Psoas muscle (tissue), 8 donors: ENCODE measurements around the gene SSBP4. TPM values are rescaled to one million over a fixed set of nuclear protein-coding genes. Genes with fewer than 3 reads are reported as not detected.
"Not testable (repeated sequence)": the region's sequence is repeated elsewhere in the genome, so short reads cannot be mapped to it uniquely, and the experiment has no call there.

ENCODE experiments used
- ATAC-seq, 4 donors: fragments of 200-7000 bp; cut with Tn5 transposase; one replicate each; pipeline ENCODE4 v1.9.1; 2020; ENCODE audit warnings: moderate library complexity in 3 of 4, mild to moderate bottlenecking in 2 of 4
- DNase-seq, 2 donors: peaks; one replicate each; pipeline ENCODE4 v3.0.0-alpha.2; 2020
- H3K27ac ChIP-seq: fragments of 200-600 bp; one replicate; pipeline ENCODE4 v1.8.0; 2022
- H3K27me3 ChIP-seq, 3 donors: fragments of 200-600 bp in 1 of 3; one replicate each; pipeline versions ENCODE4 v1.6.1 to v1.8.0; 2013 to 2022; ENCODE audit warnings: low read length in 2 of 3, mild to moderate bottlenecking in 2 of 3, moderate library complexity in 1 of 3; ENCODE audit not compliant: insufficient read depth in 3 of 3
- H3K36me3 ChIP-seq, 2 donors: fragments of 200-600 bp in 1 of 2; one replicate each; pipeline versions ENCODE4 v1.6.1 to v1.8.0; 2013 to 2022; ENCODE audit warnings: low read depth in 1 of 2, mild to moderate bottlenecking in 1 of 2, moderate library complexity in 1 of 2; ENCODE audit not compliant: insufficient read depth in 1 of 2
- H3K4me1 ChIP-seq: fragments of 200-600 bp; one replicate; pipeline ENCODE4 v1.8.0; 2022
- H3K4me3 ChIP-seq: fragments of 200-600 bp; one replicate; pipeline ENCODE4 v1.8.0; 2022; ENCODE audit warnings: mild to moderate bottlenecking
- H3K9me3 ChIP-seq: fragments of 200-600 bp; one replicate; pipeline ENCODE4 v1.8.0; 2022
- WGBS, 3 donors: extraction: QIAGEN DNeasy Blood & Tissue Kit; methylation state at CpG; one replicate each; pipeline versions ENCODE4 v1.1.6 to v1.1.7; 2013; 5-methylcytosine and 5-hydroxymethylcytosine counted together
- intact Hi-C, 2 donors: fragments of 100-400 bp; cut with DNase I; formaldehyde crosslinking; loops; one replicate each; pipeline versions ENCODE4 v1.11.0 to v1.14.2; 2022
- polyA plus RNA-seq, 3 donors: library from polyadenylated mRNA; stranded (reverse); fragments of 200-250 nt; gene quantifications; one replicate each; pipeline ENCODE4 v1.2.3, GENCODE V29; 2013
- total RNA-seq, 4 donors: library from RNA; stranded (reverse); fragmentation: NEBNext Ultra II Directional in 2 of 4; extraction: Animal tissue kit (Norgen Biotek cat#: 25700) in 2 of 4; gene quantifications; one replicate each; pipeline versions ENCODE4 v1.2.1 to v1.2.4, GENCODE V29; 2021 to 2023
- TF ChIP-seq, protein P1 (sequence below): fragments of 200-600 bp; IDR thresholded peaks from one replicate; pipeline ENCODE4 v1.8.0; 2022; ENCODE audit warnings: antibody characterized with exemption
- donor health status: healthy with polysubstance abuse.
- donor health status: DM: no; HTN: no; CAD: no; lungs with moderate emphysema.
- donor health status: Bipolar disorder and iron deficiency.
- donor health status: healthy.
- donor health status: DM: yes; HTN: yes; CAD: no.
- donor health status: DM: no; HTN: no; CAD: no.
- donor health status: DM: no; HTN: no; CAD: no.
- donor health status: DM: yes; HTN: yes; CAD: no.

SSBP4 gene
- total and polyA plus RNA-seq, 7 donors: 25.8 to 46.1 (median 29.3) TPM

DNA sequence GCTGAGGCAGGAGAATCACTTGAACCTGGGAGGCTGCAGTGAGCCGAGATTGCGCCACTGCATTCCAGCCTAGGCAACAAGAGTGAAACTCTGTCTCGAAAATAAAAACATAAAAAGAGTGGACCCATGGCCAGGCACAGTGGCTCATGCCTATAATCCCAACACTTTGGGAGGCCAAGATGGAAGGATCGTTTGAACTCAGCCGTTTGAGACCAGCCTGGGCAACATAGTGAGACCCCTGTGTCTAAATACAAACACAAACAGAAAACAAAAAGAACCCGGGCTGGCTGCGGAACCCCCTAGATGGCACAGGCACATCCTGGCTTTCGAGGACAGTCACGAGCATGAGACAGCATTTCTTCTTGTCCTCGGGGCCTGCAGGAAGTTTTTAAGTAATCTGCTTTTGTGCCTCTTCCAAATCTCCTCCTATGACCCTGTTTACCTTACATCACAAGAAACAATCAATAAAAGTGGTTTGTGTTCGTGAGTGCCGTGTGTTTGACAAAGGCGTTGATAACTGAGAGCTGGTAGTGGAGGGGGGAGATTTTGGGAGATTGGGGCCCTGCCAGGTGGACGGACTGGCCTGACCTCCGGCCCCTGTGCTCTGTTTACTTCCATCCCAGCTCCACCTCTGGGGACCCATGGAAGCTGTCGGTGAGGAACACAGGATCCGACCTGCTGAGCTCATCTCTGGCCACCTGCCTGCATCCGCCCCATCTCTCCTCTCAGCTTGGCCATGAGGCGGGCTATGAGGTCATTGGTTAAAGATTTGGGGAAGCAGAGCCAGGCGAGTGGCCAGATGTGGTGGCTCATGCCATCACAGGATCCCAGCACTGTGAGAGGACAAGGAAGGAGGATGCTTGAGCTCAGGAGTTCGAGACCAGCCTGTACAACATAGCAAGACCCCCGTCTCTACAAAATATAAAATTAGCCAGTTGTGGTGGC is 39.1 kb upstream of the SSBP4 start:
- 23 to 31% (median 24%) methylated on average over 22 of the region's 22 CpGs for WGBS, 3 donors
- intact Hi-C loops: no loop called here
- Histone ChIP-seq H3K4me1 (peaks cover 16% of the 10 kb centered on the region), H3K27me3 (peaks cover 0 to 6% (median 0%) of the 10 kb centered on the region in 3 donors), H3K9me3 (no peaks in the 10 kb centered on the region), H3K36me3 (no peaks in the 10 kb centered on the region), H3K4me3 (no peak overlapping the region), H3K27ac (peak overlapping the region; percentile 73)
- TF ChIP-seq, protein P1, sequence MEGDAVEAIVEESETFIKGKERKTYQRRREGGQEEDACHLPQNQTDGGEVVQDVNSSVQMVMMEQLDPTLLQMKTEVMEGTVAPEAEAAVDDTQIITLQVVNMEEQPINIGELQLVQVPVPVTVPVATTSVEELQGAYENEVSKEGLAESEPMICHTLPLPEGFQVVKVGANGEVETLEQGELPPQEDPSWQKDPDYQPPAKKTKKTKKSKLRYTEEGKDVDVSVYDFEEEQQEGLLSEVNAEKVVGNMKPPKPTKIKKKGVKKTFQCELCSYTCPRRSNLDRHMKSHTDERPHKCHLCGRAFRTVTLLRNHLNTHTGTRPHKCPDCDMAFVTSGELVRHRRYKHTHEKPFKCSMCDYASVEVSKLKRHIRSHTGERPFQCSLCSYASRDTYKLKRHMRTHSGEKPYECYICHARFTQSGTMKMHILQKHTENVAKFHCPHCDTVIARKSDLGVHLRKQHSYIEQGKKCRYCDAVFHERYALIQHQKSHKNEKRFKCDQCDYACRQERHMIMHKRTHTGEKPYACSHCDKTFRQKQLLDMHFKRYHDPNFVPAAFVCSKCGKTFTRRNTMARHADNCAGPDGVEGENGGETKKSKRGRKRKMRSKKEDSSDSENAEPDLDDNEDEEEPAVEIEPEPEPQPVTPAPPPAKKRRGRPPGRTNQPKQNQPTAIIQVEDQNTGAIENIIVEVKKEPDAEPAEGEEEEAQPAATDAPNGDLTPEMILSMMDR: no peak
- ATAC-seq: peak; percentile 86 to 92 (median 90)
- DNase-seq: peak; percentile 93 to 95

DNA sequence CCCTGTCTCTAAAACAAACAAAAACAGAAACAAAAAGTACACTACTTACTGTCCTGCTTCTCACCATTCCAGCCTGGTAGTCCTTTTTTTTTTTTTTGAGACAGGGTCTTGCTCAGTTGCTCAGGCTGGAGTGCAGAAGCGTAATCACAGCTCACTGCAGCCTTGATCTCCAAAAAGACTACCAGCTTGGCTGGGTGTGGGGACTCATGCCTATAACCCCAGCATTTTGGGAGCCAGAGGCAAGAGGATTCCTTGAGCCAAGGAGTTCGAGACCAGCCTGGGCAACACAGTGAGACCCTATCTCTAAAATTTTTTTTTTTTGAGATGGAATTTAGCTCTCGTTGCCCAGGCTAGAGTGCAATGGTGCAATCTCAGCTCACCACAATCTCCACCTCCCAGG is 38.4 kb upstream of the SSBP4 start:
- peak overlapping the region; percentile 73 for H3K27ac ChIP-seq
- DNase-seq (no peak), ATAC-seq (no peak)
- no peaks in the 10 kb centered on the region for H3K9me3 ChIP-seq
- TF ChIP-seq, protein P1: no peak
- H3K4me3 ChIP-seq: no peak overlapping the region
- H3K27me3 ChIP-seq: peaks cover 0 to 6% (median 3%) of the 10 kb centered on the region in 3 donors
- H3K36me3 ChIP-seq: no peaks in the 10 kb centered on the region
- WGBS, 3 donors: 70 to 89% (median 80%) methylated on average over 3 of the region's 3 CpGs
- intact Hi-C loops: no loop called here
- H3K4me1 ChIP-seq: peaks cover 12% of the 10 kb centered on the region

DNA sequence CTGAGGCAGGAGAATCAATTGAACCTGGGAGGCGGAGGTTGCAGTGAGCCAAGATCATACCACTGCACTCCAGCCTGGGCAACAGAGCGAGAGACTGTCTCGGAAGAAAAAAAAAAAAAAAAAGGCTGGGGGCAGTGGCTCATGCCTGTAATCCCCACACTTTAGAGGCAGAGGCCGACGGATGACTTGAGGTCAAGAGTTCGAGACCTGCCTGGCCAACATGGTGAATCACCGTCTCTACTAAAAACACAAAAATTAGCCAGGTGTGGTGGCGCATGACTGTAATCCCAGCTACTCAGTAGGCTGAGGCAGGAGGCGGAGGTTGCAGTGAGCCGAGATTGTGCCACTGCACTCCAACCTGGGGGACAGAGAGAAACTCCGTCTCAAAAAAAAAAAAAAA is 35.6 kb upstream of the SSBP4 start:
- DNase-seq, H3K27me3 ChIP-seq, ATAC-seq, intact Hi-C loops, H3K27ac ChIP-seq, H3K36me3 ChIP-seq, H3K4me3 ChIP-seq, H3K9me3 ChIP-seq: not testable (repeated sequence)
- peaks cover 19% of the 10 kb centered on the region for H3K4me1 ChIP-seq
- 91 to 94% (median 93%) methylated on average over 11 of the region's 11 CpGs for WGBS, 3 donors

DNA sequence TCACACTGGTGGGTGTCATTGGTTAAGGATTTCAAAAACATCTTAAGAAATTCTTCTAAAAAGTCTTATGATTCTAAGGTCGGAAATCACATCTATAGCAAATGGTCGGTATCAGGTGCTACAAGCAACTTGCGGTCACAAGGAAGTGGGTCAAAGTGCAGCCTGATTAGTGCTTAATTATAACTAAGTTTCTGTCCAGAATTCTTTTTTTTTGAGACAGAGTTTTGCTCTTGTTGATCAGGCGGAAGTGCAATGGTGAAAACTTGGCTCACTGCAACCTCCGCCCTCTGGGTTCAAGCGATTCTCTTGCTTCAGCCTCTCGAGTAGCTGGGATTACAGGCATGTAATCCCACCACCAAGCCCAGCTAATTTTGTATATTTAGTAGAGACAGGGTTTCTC is 34.4 kb upstream of the SSBP4 start:
- Histone ChIP-seq H3K27me3 (peaks cover 0 to 6% (median 3%) of the 10 kb centered on the region in 3 donors), H3K4me3 (no peak overlapping the region), H3K4me1 (peaks cover 19% of the 10 kb centered on the region), H3K9me3 (no peaks in the 10 kb centered on the region), H3K36me3 (no peaks in the 10 kb centered on the region), H3K27ac (no peak overlapping the region)
- WGBS, 3 donors: 81 to 85% (median 83%) methylated on average over 7 of the region's 7 CpGs
- ATAC-seq (no peak), DNase-seq (no peak)
- intact Hi-C loops: no loop called here
- TF ChIP-seq, protein P1: no peak

DNA sequence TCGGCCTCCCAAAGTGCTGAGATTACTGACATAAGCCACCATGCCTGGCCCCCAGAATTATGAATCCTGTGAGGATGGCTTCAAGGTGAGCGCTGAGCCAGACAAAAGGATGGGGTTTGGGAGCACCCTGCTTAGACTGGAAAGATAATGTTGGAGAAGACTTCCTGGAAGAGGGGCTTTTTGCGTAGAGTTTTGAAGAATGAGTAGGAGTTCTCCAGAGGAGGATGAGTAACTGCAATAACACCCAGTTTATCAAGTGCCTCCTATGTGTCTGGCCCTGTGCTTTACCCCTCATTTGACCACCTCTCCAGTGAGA is 33.9 kb upstream of the SSBP4 start:
- intact Hi-C loops: no loop called here
- WGBS, 3 donors: 94 to 97% (median 95%) methylated on average over 3 of the region's 3 CpGs
- H3K27ac ChIP-seq: no peak overlapping the region

More for the DNA sequence above, 33.9 kb upstream of the SSBP4 start:
- DNase-seq (no peak), ATAC-seq (no peak)
- H3K9me3 ChIP-seq: no peaks in the 10 kb centered on the region
- no peaks in the 10 kb centered on the region for H3K36me3 ChIP-seq
- H3K4me3 ChIP-seq: no peak overlapping the region
- peaks cover 0 to 6% (median 3%) of the 10 kb centered on the region in 3 donors for H3K27me3 ChIP-seq
- TF ChIP-seq, protein P1: no peak
- peaks cover 14% of the 10 kb centered on the region for H3K4me1 ChIP-seq
